Measurements from ENCODE around the gene RIPOR1.
A peak's percentile ranks its signal among the peaks of the same experiment; 100 is the strongest.
"Not testable (repeated sequence)": the region's sequence is repeated elsewhere in the genome, so short reads cannot be mapped to it uniquely, and the experiment has no call there.

RIPOR1 gene

GRCh38 chr16:67516296-67517154 lies 12.1 kb upstream of the RIPOR1 start:
- no peak for DNase-seq

- DNase-seq = no peak
Observed at GRCh38 chr16:67517155-67517445, 11.5 kb upstream of the RIPOR1 start.

- DNase-seq = no peak
Observed at GRCh38 chr16:67517661-67518423, 10.8 kb upstream of the RIPOR1 start.

- DNase-seq = no peak
Observed at GRCh38 chr16:67518676-67519075, 10.0 kb upstream of the RIPOR1 start.

- DNase-seq = no peak
Observed at GRCh38 chr16:67519242-67519641, 9.4 kb upstream of the RIPOR1 start.

GRCh38 chr16:67521095-67521804 lies 7.4 kb upstream of the RIPOR1 start:
- DNase-seq = peak; percentile 99

- DNase-seq = no peak
Observed at GRCh38 chr16:67525176-67525860, 3.3 kb upstream of the RIPOR1 start.

- no peak for DNase-seq
Observed at GRCh38 chr16:67526149-67526791, 2.4 kb upstream of the RIPOR1 start.

GRCh38 chr16:67528870-67529581 lies 397 bp downstream of the RIPOR1 start:
- no peak for DNase-seq

- no peak for DNase-seq
Observed at GRCh38 chr16:67529582-67530012, 968 bp downstream of the RIPOR1 start.

- no peak for DNase-seq
Observed at GRCh38 chr16:67530013-67530939, 1.6 kb downstream of the RIPOR1 start.

GRCh38 chr16:67531247-67531646 lies 2.6 kb downstream of the RIPOR1 start:
- no peak for DNase-seq

GRCh38 chr16:67533024-67533560 lies 4.5 kb downstream of the RIPOR1 start:
- DNase-seq = no peak

GRCh38 chr16:67533987-67534386 lies 5.4 kb downstream of the RIPOR1 start:
- not testable (repeated sequence) for DNase-seq

- no peak for DNase-seq
Observed at GRCh38 chr16:67534431-67534830, 5.8 kb downstream of the RIPOR1 start.

- no peak for DNase-seq
Observed at GRCh38 chr16:67535201-67535600, 6.6 kb downstream of the RIPOR1 start.

GRCh38 chr16:67537270-67537635 lies 8.6 kb downstream of the RIPOR1 start:
- peak; percentile 58 for DNase-seq

GRCh38 chr16:67537636-67538591 lies 9.3 kb downstream of the RIPOR1 start:
- DNase-seq = peak; percentile 71

GRCh38 chr16:67538666-67539101 lies 10.1 kb downstream of the RIPOR1 start:
- DNase-seq = no peak
